CD8-positive, alpha-beta memory T cell (primary cell): ENCODE results near the gene CDH24. TPM values are rescaled to one million over a fixed set of nuclear protein-coding genes. Genes with fewer than 3 reads are reported as not detected.
"Not testable (repeated sequence)": the region's sequence is repeated elsewhere in the genome, so short reads cannot be mapped to it uniquely, and the experiment has no call there.

Experiments used
- CTCF ChIA-PET: fragments of 350-600 bp; sonication (Branson Sonifier 250); formaldehyde crosslinking; loops from one replicate; lab custom pipeline; 2021; ENCODE audit warnings: antibody characterized with exemption; lab: Charles Lee
- POLR2A ChIA-PET: fragments of 350-600 bp; sonication (Branson Sonifier 250); formaldehyde crosslinking; loops from one replicate; lab custom pipeline; 2021; ENCODE audit warnings: antibody characterized with exemption; lab: Charles Lee
- DNase-seq, 5 donors: peaks; one replicate each; pipeline versions ENCODE4 v3.0.0 to v3.0.0-alpha.2; 2020 to 2022; ENCODE audit warnings: mixed read lengths in 1 of 5
- H3K27ac ChIP-seq: one replicate; pipeline ENCODE4 v1.7.0; 2013; ENCODE audit warnings: low read depth, mild to moderate bottlenecking, low read length, moderate library complexity
- H3K27me3 ChIP-seq: 2 replicates; pipeline ENCODE4 v1.7.0; 2013; ENCODE audit warnings: low read length, mild to moderate bottlenecking; ENCODE audit not compliant: insufficient read depth, poor library complexity, severe bottlenecking
- H3K36me3 ChIP-seq: 2 replicates; pipeline ENCODE4 v1.7.0; 2013; ENCODE audit warnings: mild to moderate bottlenecking, low read length, moderate library complexity; ENCODE audit not compliant: insufficient read depth
- H3K4me1 ChIP-seq: 2 replicates; pipeline ENCODE4 v1.7.0; 2013; ENCODE audit warnings: mild to moderate bottlenecking, low read length, moderate library complexity; ENCODE audit not compliant: insufficient read depth
- H3K4me3 ChIP-seq: 2 replicates; pipeline ENCODE4 v1.7.0; 2013; ENCODE audit warnings: mild to moderate bottlenecking, low read length
- H3K9me3 ChIP-seq: 2 replicates; pipeline ENCODE4 v1.7.0; 2013; ENCODE audit warnings: mild to moderate bottlenecking, low read length
- H3K27ac Mint-ChIP-seq, 8 donors: one replicate each; pipeline ENCODE4 v1.8.0; 2020 to 2021; ENCODE audit warnings: mixed read lengths in 8 of 8, mild to moderate bottlenecking in 6 of 8, inconsistent platforms in 3 of 8, moderate library complexity in 3 of 8
- H3K27me3 Mint-ChIP-seq, 2 donors: one replicate each; pipeline ENCODE4 v1.8.0; 2020 to 2021; ENCODE audit warnings: mixed read lengths in 2 of 2, mild to moderate bottlenecking in 1 of 2, moderate library complexity in 1 of 2
- H3K36me3 Mint-ChIP-seq, 3 donors: one replicate each; pipeline ENCODE4 v1.8.0; 2020 to 2021; ENCODE audit warnings: mixed read lengths in 3 of 3, inconsistent platforms in 1 of 3, mild to moderate bottlenecking in 1 of 3
- H3K4me1 Mint-ChIP-seq, 3 donors: one replicate each; pipeline ENCODE4 v1.8.0; 2020 to 2021; ENCODE audit warnings: mixed read lengths in 3 of 3, inconsistent platforms in 1 of 3, mild to moderate bottlenecking in 1 of 3
- H3K4me3 Mint-ChIP-seq, 7 donors: one replicate each; pipeline ENCODE4 v1.8.0; 2020 to 2021; ENCODE audit warnings: mixed read lengths in 7 of 7, mild to moderate bottlenecking in 6 of 7, moderate library complexity in 4 of 7, inconsistent platforms in 2 of 7
- H3K9me3 Mint-ChIP-seq, 5 donors: one replicate each; pipeline ENCODE4 v1.8.0; 2020 to 2022; ENCODE audit warnings: mixed read lengths in 5 of 5, mild to moderate bottlenecking in 3 of 5, moderate library complexity in 2 of 5, inconsistent platforms in 1 of 5
- polyA plus RNA-seq: library from polyadenylated mRNA; unstranded; fragments of 300-500 nt; fragmentation: Illumina TruSeq; gene quantifications from one replicate; pipeline ENCODE4 v1.2.3, GENCODE V29; 2021
- total RNA-seq, 2 experiments: library from RNA; stranded (reverse); gene quantifications; one replicate each; pipeline ENCODE4 v1.2.3, GENCODE V29; 2021

Gene CDH24
- total and polyA plus RNA-seq, 3 experiments from 2014 or later, result 0.36 to 0.88 (median 0.82) TPM

DNA sequence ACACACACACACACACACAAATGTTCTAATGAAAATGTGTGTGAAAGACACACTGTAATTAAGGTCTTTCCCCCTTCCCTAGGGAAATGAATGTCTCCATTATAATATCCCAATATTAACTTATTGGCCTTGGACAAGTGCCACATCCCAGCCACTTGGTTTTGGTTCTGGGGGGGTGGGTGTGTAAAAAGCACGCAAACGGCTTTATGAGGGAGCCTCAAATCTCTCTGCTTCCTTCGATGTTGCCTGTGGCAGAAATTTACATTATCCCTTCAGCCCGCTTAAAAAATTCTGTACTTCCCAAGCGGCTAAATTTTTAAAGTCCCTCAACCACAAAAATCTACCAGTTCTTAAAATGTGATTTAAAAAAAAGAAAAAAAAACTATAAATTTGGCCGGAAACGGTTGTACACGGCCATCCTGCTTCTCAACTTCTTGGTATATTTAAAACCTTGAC is 47.8 kb downstream of the CDH24 start:
- Mint-ChIP-seq H3K4me3 (peak overlapping the region; percentile 90 to 99 (median 92)), H3K27ac (peak overlapping the region; percentile 86 to 95 (median 92)), H3K27me3 (no peaks in the 10 kb centered on the region), H3K36me3 (peaks cover 0 to 11% (median 0%) of the 10 kb centered on the region in 3 donors), H3K4me1 (peaks cover 40 to 56% (median 55%) of the 10 kb centered on the region in 3 donors), H3K9me3 (no peaks in the 10 kb centered on the region)
- DNase-seq, result no peak
- ChIA-PET POLR2A (no interaction called here), CTCF (interaction anchor here (1.2 to 4.1 kb wide), 3 partner anchors 16 to 48 kb away, joined by 4 to 53 read pairs (median 51); partner anchors contain the start of gene CDH24)
- Histone ChIP-seq H3K4me1 (peaks cover 36% of the 10 kb centered on the region), H3K4me3 (peak overlapping the region; percentile 85), H3K36me3 (no peaks in the 10 kb centered on the region), H3K27ac (peak overlapping the region; percentile 86), H3K27me3 (no peaks in the 10 kb centered on the region), H3K9me3 (no peaks in the 10 kb centered on the region)

GRCh38 chr14:23008831-23009230 is 48.5 kb downstream of the CDH24 start:
- Mint-ChIP-seq H3K4me1 (peaks cover 40 to 56% (median 55%) of the 10 kb centered on the region in 3 donors), H3K27me3 (no peaks in the 10 kb centered on the region), H3K27ac (peak overlapping the region in 5 of 8 donors; percentile 35 to 93 (median 58)), H3K36me3 (peaks cover 0 to 11% (median 0%) of the 10 kb centered on the region in 3 donors), H3K4me3 (peak overlapping the region; percentile 49 to 99 (median 92)), H3K9me3 (no peaks in the 10 kb centered on the region)
- H3K9me3 ChIP-seq, result no peaks in the 10 kb centered on the region
- H3K4me1 ChIP-seq, result peaks cover 36% of the 10 kb centered on the region
- peak overlapping the region; percentile 85 for H3K4me3 ChIP-seq
- H3K36me3 ChIP-seq, result no peaks in the 10 kb centered on the region
- DNase-seq, result no peak
- no peaks in the 10 kb centered on the region for H3K27me3 ChIP-seq
- ChIA-PET POLR2A (interaction anchor here (0.8 kb wide), 1 partner anchor 75 kb away, joined by 6 read pairs; no protein-coding TSS in a partner anchor), CTCF (interaction anchor here (1.0 to 4.1 kb wide), 4 partner anchors 15 to 60 kb away, joined by 3 to 53 read pairs (median 28); partner anchors contain the start of gene CDH24)
- peak overlapping the region; percentile 86 for H3K27ac ChIP-seq

- ChIA-PET POLR2A (interaction anchor here (0.6 to 2.3 kb wide), 18 partner anchors 12 to 444 kb away, joined by 3 to 18 read pairs (median 4); partner anchors contain the start of genes ACIN1, AJUBA, C14orf119 and CDH24), CTCF (interaction anchor here (0.7 to 4.1 kb wide), 23 partner anchors 9 to 114 kb away, joined by 3 to 53 read pairs (median 4); partner anchors contain the start of genes AJUBA, CDH24 and PRMT5)
- no peaks in the 10 kb centered on the region for H3K9me3 Mint-ChIP-seq
- Histone ChIP-seq H3K4me1 (peaks cover 36% of the 10 kb centered on the region), H3K4me3 (peak overlapping the region; percentile 68), H3K27ac (peak overlapping the region; percentile 88), H3K27me3 (no peaks in the 10 kb centered on the region), H3K36me3 (no peaks in the 10 kb centered on the region), H3K9me3 (no peaks in the 10 kb centered on the region)
- H3K4me1 Mint-ChIP-seq, result peaks cover 40 to 56% (median 55%) of the 10 kb centered on the region in 3 donors
- peak; percentile 95 to 99 (median 98) for DNase-seq
- H3K27me3 Mint-ChIP-seq, result no peaks in the 10 kb centered on the region
- H3K36me3 Mint-ChIP-seq, result peaks cover 0 to 11% (median 1%) of the 10 kb centered on the region in 3 donors
- peak overlapping the region; percentile 90 to 98 (median 97) for H3K4me3 Mint-ChIP-seq
- H3K27ac Mint-ChIP-seq, result peak overlapping the region; percentile 84 to 99 (median 98)
These were observed 50.5 kb downstream of the CDH24 start for GRCh38 chr14:23006544-23007419.

GRCh38 chr14:23006188-23006534 is 51.2 kb downstream of the CDH24 start:
- Mint-ChIP-seq H3K4me3 (peak overlapping the region; percentile 90 to 98 (median 97)), H3K36me3 (peaks cover 0 to 11% (median 1%) of the 10 kb centered on the region in 3 donors), H3K9me3 (no peaks in the 10 kb centered on the region), H3K27me3 (no peaks in the 10 kb centered on the region), H3K27ac (peak overlapping the region; percentile 84 to 99 (median 98)), H3K4me1 (peaks cover 38 to 52% (median 52%) of the 10 kb centered on the region in 3 donors)
- H3K27me3 ChIP-seq, result no peaks in the 10 kb centered on the region
- no peak for DNase-seq
- H3K4me3 ChIP-seq, result peak overlapping the region; percentile 68
- peak overlapping the region; percentile 88 for H3K27ac ChIP-seq
- ChIA-PET CTCF (interaction anchor here (1.0 to 4.1 kb wide), 17 partner anchors 8 to 114 kb away, joined by 3 to 53 read pairs (median 5); partner anchors contain the start of genes AJUBA and CDH24), POLR2A (interaction anchor here (0.6 to 2.3 kb wide), 8 partner anchors 11 to 396 kb away, joined by 4 to 18 read pairs (median 5); partner anchors contain the start of genes ACIN1, C14orf119, CDH24 and OXA1L)
- H3K9me3 ChIP-seq, result no peaks in the 10 kb centered on the region
- no peaks in the 10 kb centered on the region for H3K36me3 ChIP-seq
- H3K4me1 ChIP-seq, result peaks cover 36% of the 10 kb centered on the region

- Histone ChIP-seq H3K27me3 (no peaks in the 10 kb centered on the region), H3K4me3 (peak overlapping the region; percentile 68), H3K36me3 (no peaks in the 10 kb centered on the region), H3K4me1 (peaks cover 36% of the 10 kb centered on the region), H3K9me3 (no peaks in the 10 kb centered on the region), H3K27ac (peak overlapping the region; percentile 88)
- Mint-ChIP-seq H3K4me1 (peaks cover 38 to 51% (median 51%) of the 10 kb centered on the region in 3 donors), H3K9me3 (no peaks in the 10 kb centered on the region), H3K27ac (peak overlapping the region in 5 of 8 donors; percentile 59 to 98 (median 84)), H3K36me3 (peaks cover 0 to 11% (median 1%) of the 10 kb centered on the region in 3 donors), H3K4me3 (peak overlapping the region; percentile 90 to 98 (median 97)), H3K27me3 (no peaks in the 10 kb centered on the region)
- no peak for DNase-seq
- ChIA-PET CTCF (interaction anchor here (1.0 to 4.1 kb wide), 10 partner anchors 11 to 75 kb away, joined by 3 to 53 read pairs (median 13); partner anchors contain the start of genes AJUBA and CDH24), POLR2A (interaction anchor here (1.3 to 2.3 kb wide), 3 partner anchors 19 to 239 kb away, joined by 4 to 10 read pairs (median 7); partner anchors contain the start of genes OXA1L and PSMB5)
These were observed 51.7 kb downstream of the CDH24 start for GRCh38 chr14:23005451-23006187.

- H3K27ac ChIP-seq, H3K9me3 ChIP-seq, H3K36me3 Mint-ChIP-seq, H3K36me3 ChIP-seq, H3K4me3 Mint-ChIP-seq, H3K9me3 Mint-ChIP-seq, H3K27me3 Mint-ChIP-seq, H3K27me3 ChIP-seq, POLR2A ChIA-PET, DNase-seq, H3K4me3 ChIP-seq: not testable (repeated sequence)
- H3K27ac Mint-ChIP-seq, result peak overlapping the region in 1 of 8 donors; percentile 58
- CTCF ChIA-PET, result interaction anchor here (0.9 to 1.7 kb wide), 3 partner anchors 9 to 53 kb away, joined by 4 read pairs; partner anchors contain the start of gene CDH24
- H3K4me1 Mint-ChIP-seq, result peaks cover 30 to 40% (median 38%) of the 10 kb centered on the region in 3 donors
- H3K4me1 ChIP-seq, result peaks cover 27% of the 10 kb centered on the region
These were observed 53.0 kb downstream of the CDH24 start for GRCh38 chr14:23004274-23004673.

DNA sequence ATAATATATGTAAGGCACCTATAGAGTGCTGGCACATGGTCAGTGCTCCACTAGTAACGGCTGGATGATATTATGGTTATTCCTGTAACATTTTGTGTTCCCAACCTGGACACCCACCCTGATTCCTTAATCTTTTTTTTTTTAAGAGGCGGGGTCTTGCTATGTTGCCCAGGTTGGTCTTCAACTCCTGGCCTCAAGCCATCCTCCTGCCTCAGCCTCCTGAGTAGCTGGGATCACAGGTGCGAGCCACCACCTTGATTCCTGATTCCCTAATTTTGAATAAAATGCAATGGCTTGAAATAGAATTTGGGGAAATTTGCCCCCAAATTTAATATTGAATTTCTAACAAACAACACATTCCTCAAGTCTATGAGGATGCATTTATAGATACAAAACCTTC is 54.7 kb downstream of the CDH24 start:
- no peak overlapping the region for H3K27ac Mint-ChIP-seq
- H3K4me3 ChIP-seq, result no peak overlapping the region
- ChIA-PET CTCF (interaction anchor here (0.9 to 1.7 kb wide), 4 partner anchors 7 to 66 kb away, joined by 4 to 8 read pairs (median 4); no protein-coding TSS in a partner anchor), POLR2A (interaction anchor here (0.6 kb wide), 1 partner anchor 446 kb away, joined by 3 read pairs; no protein-coding TSS in a partner anchor)
- H3K9me3 Mint-ChIP-seq, result no peaks in the 10 kb centered on the region
- no peaks in the 10 kb centered on the region for H3K27me3 Mint-ChIP-seq
- no peaks in the 10 kb centered on the region for H3K36me3 ChIP-seq
- no peak for DNase-seq
- no peak overlapping the region for H3K27ac ChIP-seq
- no peak overlapping the region for H3K4me3 Mint-ChIP-seq
- H3K4me1 Mint-ChIP-seq, result peaks cover 21 to 26% (median 25%) of the 10 kb centered on the region in 3 donors
- H3K4me1 ChIP-seq, result peaks cover 15% of the 10 kb centered on the region
- no peaks in the 10 kb centered on the region for H3K27me3 ChIP-seq
- H3K36me3 Mint-ChIP-seq, result peaks cover 0 to 10% (median 1%) of the 10 kb centered on the region in 3 donors
- H3K9me3 ChIP-seq, result no peaks in the 10 kb centered on the region
